GM08714 (cell line): ENCODE data around the gene FAM13C.
A peak's percentile ranks its signal among the peaks of the same experiment; 100 is the strongest.

Experiments
- H3K4me3 ChIP-seq: fragments of 200-500 bp; sonication (Bioruptor generic); 2 replicates; pipeline ENCODE4 v1.5.1; 2014; ENCODE audit warnings: mild to moderate bottlenecking, low read length, inconsistent platforms
- ZNF274 ChIP-seq: IDR thresholded peaks from 2 replicates; pipeline ENCODE4 v1.6.1; 2012; ENCODE audit warnings: mild to moderate bottlenecking, low read depth, low read length

The FAM13C gene

DNA sequence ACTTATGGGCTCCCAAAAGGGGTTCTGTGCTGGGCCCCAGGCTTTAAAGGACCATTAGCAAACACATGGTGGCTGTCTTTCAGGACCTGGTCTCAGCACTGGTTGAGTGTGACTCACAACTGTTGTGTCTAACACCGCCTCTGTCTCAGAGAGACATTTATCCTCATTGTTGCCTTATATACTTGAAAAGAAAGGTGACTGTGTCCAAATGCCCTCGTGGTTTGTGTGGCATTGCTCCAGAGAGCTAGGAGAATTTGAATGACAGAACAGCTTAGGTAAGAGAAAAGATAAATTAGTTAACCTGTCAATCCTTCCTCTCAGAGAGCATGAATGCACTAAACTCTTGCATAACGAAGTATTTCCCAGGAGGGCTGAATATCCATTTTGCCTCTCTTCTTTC is 14.5 kb upstream of the FAM13C start:
- no peak for TF ChIP-seq ZNF274

DNA sequence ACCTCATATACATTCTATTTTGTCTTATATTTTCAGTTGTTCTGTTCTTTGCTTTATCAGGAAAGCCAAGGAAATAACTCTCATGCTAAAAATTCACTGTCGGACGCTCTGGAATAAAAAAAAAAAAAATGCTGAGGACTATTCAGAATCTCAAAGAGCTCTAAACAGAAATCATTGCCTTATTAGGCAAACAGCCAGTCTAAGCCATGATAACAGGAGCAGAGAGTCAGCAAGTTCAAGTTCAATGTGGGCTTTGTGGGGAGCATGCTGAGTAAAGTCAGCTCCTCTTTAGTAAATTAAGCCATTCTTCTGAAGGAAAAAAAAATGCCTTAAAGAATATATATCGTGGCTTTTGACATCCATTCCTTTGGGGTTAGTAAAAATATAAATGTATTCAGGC is 13.6 kb upstream of the FAM13C start:
- no peak for TF ChIP-seq ZNF274

More for the DNA sequence above, 14.5 kb upstream of the FAM13C start:
- no peak overlapping the region for H3K4me3 ChIP-seq

DNA sequence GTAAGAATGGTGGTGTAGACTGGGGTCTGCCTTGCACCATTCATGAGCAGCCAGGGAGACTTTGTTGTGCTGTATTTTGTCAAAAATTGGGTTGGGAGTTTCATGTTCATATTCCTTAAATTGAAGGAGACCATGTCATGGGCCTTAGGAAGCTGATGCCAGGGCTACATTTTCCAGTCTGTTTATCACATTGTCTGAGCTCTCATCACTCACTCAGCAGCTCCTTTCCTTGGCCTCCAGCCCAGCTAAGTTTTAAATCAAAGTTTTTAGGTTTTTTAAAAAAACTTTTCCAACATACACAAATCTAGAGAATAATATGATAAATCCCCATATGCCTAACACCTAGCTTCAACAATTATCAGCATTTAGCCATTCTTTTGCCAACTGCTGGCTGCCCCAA is 12.6 kb upstream of the FAM13C start:
- H3K4me3 ChIP-seq, result no peak overlapping the region
- no peak for TF ChIP-seq ZNF274

More for the DNA sequence above, 13.6 kb upstream of the FAM13C start:
- no peak overlapping the region for H3K4me3 ChIP-seq

DNA sequence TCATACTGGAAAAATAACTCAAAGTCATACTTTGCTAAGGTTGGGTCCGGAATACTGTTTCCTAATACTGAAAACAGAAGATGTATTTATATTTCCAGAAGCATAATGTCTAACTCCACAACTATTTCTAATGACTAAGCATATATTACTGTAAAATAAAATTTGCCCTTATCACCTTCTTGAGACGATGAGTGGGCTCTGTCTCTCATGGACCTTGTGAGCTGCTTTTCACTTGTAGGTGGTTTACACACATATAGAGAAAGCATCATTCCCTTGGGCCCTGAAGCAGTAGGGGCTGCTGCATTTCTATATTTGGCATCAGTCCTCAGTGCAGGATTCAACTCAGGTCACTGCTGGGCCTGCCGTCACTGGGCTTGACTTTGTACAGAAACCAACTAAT is 10.7 kb upstream of the FAM13C start:
- H3K4me3 ChIP-seq, result no peak overlapping the region
- no peak for TF ChIP-seq ZNF274

DNA sequence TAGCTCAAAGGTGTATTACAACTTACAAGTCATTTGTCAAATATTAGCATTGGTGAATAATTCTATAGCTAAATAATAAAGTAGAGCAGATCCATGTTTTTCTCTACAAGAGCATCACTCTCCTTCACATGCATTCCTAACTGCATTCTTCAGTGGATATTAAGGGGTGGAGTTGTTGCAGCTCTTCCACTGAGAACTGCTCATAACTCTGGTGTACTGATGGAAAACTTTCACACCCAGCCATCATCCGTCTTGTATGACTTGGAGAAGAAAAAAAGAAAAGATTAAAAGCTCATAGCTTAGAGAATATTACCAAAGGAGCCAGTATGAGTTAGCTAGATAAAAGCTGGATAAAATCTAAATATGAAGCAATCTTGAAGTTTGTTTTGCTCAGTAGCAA is 10.2 kb upstream of the FAM13C start:
- no peak for TF ChIP-seq ZNF274
- H3K4me3 ChIP-seq, result no peak overlapping the region

DNA sequence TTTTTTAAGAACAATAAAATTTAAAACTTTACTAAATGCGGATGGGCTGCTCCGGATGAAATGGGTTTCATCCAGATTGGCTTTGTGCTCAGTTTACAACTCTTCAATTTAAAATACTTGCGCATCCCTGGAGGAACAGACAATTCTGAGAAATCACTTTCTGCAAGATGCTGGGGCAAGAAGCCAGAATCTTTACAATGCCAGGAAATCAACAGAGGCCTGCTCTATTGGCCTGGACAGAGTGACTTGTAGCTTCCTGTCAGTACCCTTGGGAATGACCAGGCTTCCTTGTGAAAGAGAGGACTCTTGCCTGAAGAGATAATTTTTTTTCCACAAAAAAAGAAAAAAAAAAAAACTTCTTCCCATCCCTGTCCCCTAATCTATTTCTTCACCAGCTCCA is 3.9 kb upstream of the FAM13C start:
- TF ChIP-seq ZNF274, result no peak
- H3K4me3 ChIP-seq, result no peak overlapping the region

DNA sequence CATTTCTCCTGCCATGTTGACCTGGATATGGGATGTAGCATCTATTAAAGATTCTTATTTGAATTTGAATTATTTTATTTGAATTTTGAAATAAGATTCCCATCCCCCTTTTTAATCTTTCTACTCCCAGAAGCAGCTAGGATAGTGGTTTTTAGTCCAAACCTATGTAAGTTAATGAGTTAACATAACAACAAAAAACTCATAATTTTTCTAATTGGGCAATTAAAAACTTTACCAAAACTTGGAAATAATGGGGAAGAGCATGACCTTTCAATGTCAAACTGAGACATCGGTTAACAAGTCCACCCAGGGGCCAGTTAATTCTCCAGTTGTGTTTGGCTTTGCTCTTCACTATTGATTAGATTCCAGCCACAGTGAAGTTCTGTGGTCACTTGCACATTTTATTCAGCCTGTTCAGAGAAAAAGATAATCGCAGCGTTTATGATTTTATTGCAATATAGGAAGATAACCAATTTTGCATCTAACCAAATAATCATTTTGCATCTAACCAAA is 1.2 kb upstream of the FAM13C start:
- no peak for TF ChIP-seq ZNF274
- H3K4me3 ChIP-seq, result no peak overlapping the region

DNA sequence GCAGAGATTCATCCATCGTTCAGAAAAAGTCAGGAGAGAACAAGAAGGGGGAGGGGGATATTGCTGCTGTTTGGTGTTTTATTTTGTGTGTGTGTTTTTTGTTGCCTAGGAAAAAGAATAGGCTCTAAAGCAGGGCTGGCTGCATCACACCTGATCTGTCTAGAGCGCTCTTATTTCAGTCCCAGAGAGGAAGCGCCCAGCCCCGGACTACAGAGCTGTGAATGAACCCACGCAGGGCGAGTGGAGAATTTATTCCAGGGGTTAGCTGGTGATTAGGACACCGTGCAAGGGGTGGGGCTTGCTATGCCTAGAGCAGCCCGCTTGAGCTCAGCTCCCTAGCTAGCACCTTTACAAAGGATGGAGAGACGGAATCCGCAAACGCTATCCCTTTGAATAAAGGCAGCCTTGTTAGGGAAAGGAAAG is 621 bp upstream of the FAM13C start:
- TF ChIP-seq ZNF274, result no peak
- no peak overlapping the region; the same call in 1 of the 2 replicates for H3K4me3 ChIP-seq

DNA sequence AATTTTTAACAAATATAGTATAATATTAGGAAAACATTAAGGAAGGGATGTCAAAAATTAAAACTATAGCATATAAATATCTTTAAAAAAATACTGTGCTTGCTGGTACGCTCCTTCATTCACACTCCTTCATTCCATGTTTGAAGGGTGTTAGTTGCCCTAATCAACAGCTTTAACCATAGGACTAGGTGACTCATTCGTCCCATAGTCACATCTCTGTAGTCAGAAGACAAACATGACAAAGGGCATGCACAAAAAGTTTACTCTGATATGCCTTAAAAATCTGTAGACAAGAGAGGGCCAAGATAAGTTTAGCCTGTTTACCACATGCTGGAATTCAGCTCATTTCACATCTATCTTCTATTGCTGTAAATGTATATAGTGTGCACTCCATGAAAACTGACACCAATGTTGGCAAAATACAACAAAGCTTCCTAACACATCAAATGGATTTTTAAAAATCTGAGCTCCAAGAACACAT is 646 bp downstream of the FAM13C start:
- no peak for TF ChIP-seq ZNF274
- H3K4me3 ChIP-seq, result peak overlapping the region; percentile 22; the same call in 1 of the 2 replicates

DNA sequence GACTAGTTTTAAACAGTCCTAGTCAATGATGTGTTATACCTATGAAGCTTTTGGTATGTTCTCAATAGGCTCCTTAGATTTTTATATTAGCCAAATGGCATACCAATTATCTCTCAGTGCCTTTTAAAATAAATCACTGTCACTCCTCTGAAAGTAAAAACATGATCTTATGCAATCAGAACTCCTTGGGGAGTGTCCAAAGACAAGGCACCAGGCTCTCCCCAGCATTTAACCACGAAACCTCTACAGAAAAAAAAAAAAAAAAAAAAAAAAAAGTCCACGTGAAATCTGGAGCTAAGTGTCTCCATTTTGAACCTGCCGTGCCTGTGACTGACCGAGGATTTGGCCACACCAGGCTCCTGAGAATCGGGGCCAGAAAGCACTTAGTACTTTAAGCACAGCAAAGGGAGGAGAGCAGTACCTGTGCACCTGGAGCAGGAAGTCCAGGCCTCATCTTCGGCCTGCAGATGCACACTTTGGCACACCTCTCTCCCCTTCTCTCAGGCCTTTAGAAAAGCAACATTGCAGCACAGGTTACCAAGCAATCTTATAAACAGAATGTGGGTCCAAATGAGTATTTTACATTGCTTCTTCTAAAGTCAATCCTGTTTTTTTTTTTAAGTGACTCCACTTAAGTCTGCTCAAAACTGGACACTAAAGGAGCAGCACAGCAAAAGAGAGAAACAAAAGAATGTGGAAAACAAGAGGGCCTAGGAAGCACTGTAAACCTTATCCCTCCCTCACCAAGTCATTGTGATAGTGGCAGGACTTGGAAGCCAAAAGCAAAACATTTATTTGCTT is 1.5 kb downstream of the FAM13C start:
- H3K4me3 ChIP-seq, result no peak overlapping the region
- TF ChIP-seq ZNF274, result no peak

DNA sequence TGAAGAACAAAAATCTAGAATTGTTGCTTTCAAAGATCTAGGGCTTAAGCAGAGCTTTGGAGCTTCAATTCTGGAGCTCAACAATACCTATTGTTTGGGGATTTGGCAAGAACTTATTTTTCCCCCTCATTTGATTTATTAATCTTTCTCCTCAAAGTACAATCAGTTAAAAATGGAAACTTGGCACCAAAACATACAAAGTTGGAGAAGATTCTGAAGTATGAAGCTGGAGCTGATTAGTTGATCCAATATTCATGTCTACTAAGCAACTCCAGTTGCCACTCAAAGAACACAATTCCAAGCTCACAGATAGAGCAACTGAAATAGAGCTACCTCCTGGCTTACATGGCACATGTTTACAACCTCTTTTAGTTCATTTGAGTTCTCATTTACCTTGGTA is 3.8 kb downstream of the FAM13C start:
- TF ChIP-seq ZNF274, result no peak
- no peak overlapping the region for H3K4me3 ChIP-seq

DNA sequence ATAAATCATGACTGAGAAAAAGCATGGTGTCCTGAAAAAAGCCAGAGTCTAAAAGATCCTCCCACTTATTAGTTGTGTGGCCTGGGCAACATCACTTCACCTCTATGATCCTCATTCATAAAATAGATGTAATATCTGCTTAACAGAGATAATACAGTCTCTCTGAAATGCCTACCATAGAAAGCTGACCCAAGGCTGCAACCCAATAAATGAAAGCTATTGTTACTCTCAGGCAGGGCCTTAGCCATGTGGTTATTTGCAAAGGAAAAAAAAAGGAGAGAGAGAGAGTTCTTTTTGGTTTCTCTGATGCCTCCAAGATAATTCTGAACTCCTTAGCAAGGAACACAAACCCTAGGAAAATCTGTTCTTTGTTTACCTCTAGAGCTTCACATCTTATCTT is 7.9 kb downstream of the FAM13C start:
- no peak for TF ChIP-seq ZNF274
- no peak overlapping the region for H3K4me3 ChIP-seq

DNA sequence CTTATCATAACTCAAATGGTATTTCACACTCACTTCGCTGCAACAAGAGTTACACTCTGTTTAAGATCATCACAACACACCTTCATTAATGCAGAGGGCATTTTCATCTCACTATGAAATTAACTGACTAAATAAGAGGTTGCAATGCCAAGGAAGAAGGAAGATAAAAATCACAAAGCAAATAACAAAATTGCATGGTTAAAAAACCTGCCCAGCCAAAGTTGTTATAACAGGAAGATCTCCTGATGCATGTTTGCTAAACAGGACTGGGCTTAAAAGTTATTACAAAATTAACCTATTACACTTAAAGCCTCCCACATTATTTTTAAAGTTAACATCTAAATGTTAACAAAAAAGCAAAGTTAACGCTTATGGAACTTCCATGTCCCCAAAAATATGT is 11.8 kb downstream of the FAM13C start:
- no peak for TF ChIP-seq ZNF274
- H3K4me3 ChIP-seq, result no peak overlapping the region

DNA sequence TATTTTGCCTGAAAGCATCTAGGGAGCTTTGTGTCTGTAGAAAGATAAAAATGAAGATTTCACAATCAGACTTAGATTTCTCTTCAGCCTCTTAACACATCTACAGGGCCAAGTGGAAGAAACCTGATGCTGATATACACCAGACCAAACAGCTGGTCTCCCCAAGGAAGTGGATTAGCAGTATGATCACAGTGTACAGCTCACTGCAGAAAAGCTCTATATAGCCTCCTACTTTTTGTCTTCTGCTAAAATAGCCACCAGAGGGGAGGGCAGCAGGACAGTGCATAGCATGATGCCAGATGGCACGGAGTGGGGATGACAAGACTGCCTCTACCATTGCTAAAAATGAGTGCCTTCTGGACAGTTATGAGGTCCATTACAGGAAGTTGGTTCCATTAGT is 16.0 kb downstream of the FAM13C start:
- TF ChIP-seq ZNF274, result no peak
- H3K4me3 ChIP-seq, result no peak overlapping the region

DNA sequence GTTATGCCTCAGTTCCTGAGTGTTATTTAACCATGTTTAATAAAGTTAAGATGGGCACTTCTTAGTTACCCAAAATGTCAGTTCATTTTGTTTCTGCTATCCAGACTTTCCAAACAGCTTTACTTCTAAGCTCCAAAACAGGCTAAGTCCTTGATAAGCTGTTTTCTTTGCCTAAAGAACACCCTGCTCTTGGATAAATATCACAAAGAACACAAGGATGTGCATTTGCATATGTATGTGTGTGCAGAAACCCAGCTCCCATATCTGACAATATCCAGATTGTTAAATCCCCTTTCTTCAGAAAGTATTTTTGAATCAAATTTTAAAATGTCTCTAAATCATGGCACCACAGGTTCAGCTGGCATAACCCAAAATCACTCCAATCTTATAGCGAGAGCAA is 19.6 kb downstream of the FAM13C start:
- TF ChIP-seq ZNF274, result no peak
- H3K4me3 ChIP-seq, result no peak overlapping the region

DNA sequence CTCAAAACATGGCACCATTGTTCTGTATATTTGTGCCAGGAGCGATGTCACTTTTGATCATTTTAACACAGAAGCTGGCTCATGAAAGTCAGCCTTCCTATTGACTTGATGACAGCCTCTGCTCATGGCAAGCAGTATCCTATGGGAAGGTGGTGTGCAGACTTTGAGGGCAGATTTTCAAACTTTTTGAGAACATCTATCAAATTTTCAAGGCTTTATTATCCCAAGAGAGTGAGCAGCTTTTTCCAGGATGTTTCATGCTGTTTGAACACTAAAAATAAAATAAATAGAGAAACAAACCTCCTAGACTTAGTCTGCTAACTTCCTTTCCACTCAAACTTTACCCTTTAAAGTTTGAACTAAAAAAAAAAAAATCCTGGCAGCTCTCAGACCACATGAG is 20.3 kb downstream of the FAM13C start:
- no peak overlapping the region for H3K4me3 ChIP-seq

DNA sequence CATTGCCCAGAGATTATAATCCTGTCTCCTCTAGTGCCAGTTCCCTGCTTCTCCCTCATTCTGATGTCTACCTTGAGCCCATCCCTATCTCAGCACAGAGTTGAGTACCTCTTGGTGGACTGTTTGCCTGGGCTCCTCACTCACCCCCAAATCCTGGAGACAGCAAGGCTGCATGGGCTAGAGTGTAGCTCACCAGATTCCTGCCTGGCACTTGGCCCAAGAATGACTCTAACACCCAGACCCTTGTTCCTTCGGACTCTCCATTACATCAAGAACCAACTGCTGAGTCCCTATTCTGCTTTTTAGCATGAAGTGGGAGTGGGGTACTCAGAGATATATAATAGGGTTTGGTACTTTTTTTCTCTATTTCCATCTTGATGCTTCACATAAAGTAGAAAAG is 22.1 kb downstream of the FAM13C start:
- TF ChIP-seq ZNF274, result no peak

More for the DNA sequence above, 20.3 kb downstream of the FAM13C start:
- no peak for TF ChIP-seq ZNF274

More for the DNA sequence above, 22.1 kb downstream of the FAM13C start:
- H3K4me3 ChIP-seq, result no peak overlapping the region
